GM12892 (cell line): ENCODE results near the gene MLH1.
A peak's percentile ranks its signal among the peaks of the same experiment; 100 is the strongest.
"Not testable (repeated sequence)": the region's sequence is repeated elsewhere in the genome, so short reads cannot be mapped to it uniquely, and the experiment has no call there.

Experiments
- DNase-seq: peaks from one replicate; pipeline ENCODE4 v3.0.0; 2011; ENCODE audit not compliant: insufficient read length
- FAIRE-seq: peaks from 2 replicates; lab custom pipeline; 2011; peaks lifted over from hg19 to GRCh38; lab: Jason Lieb, UNC
- POLR2A ChIP-seq: IDR thresholded peaks from 2 replicates; pipeline ENCODE4 v1.6.1; 2011; ENCODE audit warnings: low read depth, low read length, control low read depth
- POLR2AphosphoS5 ChIP-seq: IDR thresholded peaks from 2 replicates; pipeline ENCODE4 v1.6.1; 2011; ENCODE audit warnings: low read depth, low read length, control low read depth
- TAF1 ChIP-seq: IDR thresholded peaks from 2 replicates; pipeline ENCODE4 v1.6.1; 2011; ENCODE audit warnings: low read depth, mild to moderate bottlenecking, control low read depth, low read length, borderline replicate concordance

MLH1 gene

GRCh38 chr3:37050282-37050681, 57.0 kb downstream of the MLH1 start:
- DNase-seq (no peak), FAIRE-seq (no peak)
- TF ChIP-seq POLR2A = no peak
- TF ChIP-seq POLR2AphosphoS5 = no peak

GRCh38 chr3:37052860-37053259, 59.5 kb downstream of the MLH1 start:
- no peak for FAIRE-seq
- DNase-seq = no peak
- TF ChIP-seq POLR2A = no peak
- TF ChIP-seq TAF1 = no peak
- no peak for TF ChIP-seq POLR2AphosphoS5

- DNase-seq (no peak), FAIRE-seq (no peak)
- TF ChIP-seq TAF1 = no peak
- no peak for TF ChIP-seq POLR2A
- TF ChIP-seq POLR2AphosphoS5 = no peak
Measured at GRCh38 chr3:37053337-37053736, 60.0 kb downstream of the MLH1 start.

GRCh38 chr3:37053753-37054152, 60.4 kb downstream of the MLH1 start:
- FAIRE-seq (no peak), DNase-seq (no peak)
- TF ChIP-seq TAF1 = no peak

- DNase-seq (peak; percentile 2), FAIRE-seq (no peak)
Measured at GRCh38 chr3:37054370-37054769, 61.1 kb downstream of the MLH1 start.

GRCh38 chr3:37055077-37055476, 61.8 kb downstream of the MLH1 start:
- FAIRE-seq, DNase-seq: not testable (repeated sequence)

More at GRCh38 chr3:37054370-37054769, 61.1 kb downstream of the MLH1 start:
- TF ChIP-seq TAF1 (no peak), POLR2AphosphoS5 (no peak), POLR2A (no peak)

- FAIRE-seq = no peak
- no peak for TF ChIP-seq TAF1
- no peak for TF ChIP-seq POLR2A
- TF ChIP-seq POLR2AphosphoS5 = no peak
- no peak for DNase-seq
Measured at GRCh38 chr3:37056826-37057225, 63.5 kb downstream of the MLH1 start.

- DNase-seq = no peak
- FAIRE-seq = no peak
- TF ChIP-seq TAF1 (no peak), POLR2AphosphoS5 (no peak), POLR2A (no peak)
Measured at GRCh38 chr3:37058117-37058516, 64.8 kb downstream of the MLH1 start.

GRCh38 chr3:37064747-37065146, 71.4 kb downstream of the MLH1 start:
- no peak for TF ChIP-seq TAF1
- TF ChIP-seq POLR2A = no peak
- TF ChIP-seq POLR2AphosphoS5 = no peak
- DNase-seq = no peak
- no peak for FAIRE-seq

- TF ChIP-seq TAF1 = no peak
- no peak for TF ChIP-seq POLR2AphosphoS5
- no peak for TF ChIP-seq POLR2A
- DNase-seq = no peak
- no peak for FAIRE-seq
Measured at GRCh38 chr3:37067577-37067976, 74.3 kb downstream of the MLH1 start.

GRCh38 chr3:37068031-37068430, 74.7 kb downstream of the MLH1 start:
- DNase-seq (no peak), FAIRE-seq (no peak)
- TF ChIP-seq POLR2AphosphoS5 = no peak
- TF ChIP-seq POLR2A = no peak
- no peak for TF ChIP-seq TAF1

- TF ChIP-seq POLR2A = no peak
- TF ChIP-seq POLR2AphosphoS5 = no peak
- no peak for TF ChIP-seq TAF1
- DNase-seq = no peak
- FAIRE-seq = no peak
Measured at GRCh38 chr3:37071921-37072320, 78.6 kb downstream of the MLH1 start.

- DNase-seq = no peak
- no peak for FAIRE-seq
- TF ChIP-seq POLR2AphosphoS5 (no peak), POLR2A (no peak), TAF1 (no peak)
Measured at GRCh38 chr3:37072892-37073291, 79.6 kb downstream of the MLH1 start.

GRCh38 chr3:37074178-37074577, 80.9 kb downstream of the MLH1 start:
- TF ChIP-seq POLR2A (no peak), TAF1 (no peak), POLR2AphosphoS5 (no peak)
- FAIRE-seq (no peak), DNase-seq (no peak)
